HG03469 (cell line): ENCODE data around the gene BPIFB4.
"Not testable (repeated sequence)": the region's sequence is repeated elsewhere in the genome, so short reads cannot be mapped to it uniquely, and the experiment has no call there.

Experiments
- ATAC-seq: cut with Tn5 transposase; IDR thresholded peaks from one replicate; pipeline ENCODE4 v1.9.1; 2021; ENCODE audit warnings: mild to moderate bottlenecking, moderate library complexity, moderate number of reproducible peaks; ENCODE audit not compliant: unreplicated experiment

BPIFB4 gene

GRCh38 chr20:33079259-33079658 lies at the start of gene BPIFB4:
TSS of gene BPIFB4 (plus strand) at chr20:33079643. CDS start at chr20:33081527, 1,884 bp downstream.
- no peak for ATAC-seq

DNA sequence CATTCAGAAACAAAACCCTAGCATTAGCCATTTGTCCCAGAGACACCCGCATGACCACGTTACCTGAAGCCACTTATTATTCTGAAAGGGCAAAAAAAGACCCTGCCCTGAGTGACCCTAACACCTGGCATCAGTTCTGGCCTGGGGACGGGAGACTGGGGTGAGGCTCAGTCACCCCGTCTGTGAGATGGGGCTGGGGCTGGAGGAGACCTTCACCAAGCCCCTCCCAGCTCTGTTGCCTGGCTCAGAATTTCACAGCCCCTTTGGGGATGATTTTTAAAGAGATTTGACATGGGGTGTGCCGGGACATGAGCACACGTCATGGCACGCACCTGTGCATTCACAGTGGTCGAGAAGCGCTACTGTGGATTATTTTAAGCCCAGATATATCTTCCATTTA lies 49.4 kb upstream of the BPIFB4 start:
- ATAC-seq: no peak

DNA sequence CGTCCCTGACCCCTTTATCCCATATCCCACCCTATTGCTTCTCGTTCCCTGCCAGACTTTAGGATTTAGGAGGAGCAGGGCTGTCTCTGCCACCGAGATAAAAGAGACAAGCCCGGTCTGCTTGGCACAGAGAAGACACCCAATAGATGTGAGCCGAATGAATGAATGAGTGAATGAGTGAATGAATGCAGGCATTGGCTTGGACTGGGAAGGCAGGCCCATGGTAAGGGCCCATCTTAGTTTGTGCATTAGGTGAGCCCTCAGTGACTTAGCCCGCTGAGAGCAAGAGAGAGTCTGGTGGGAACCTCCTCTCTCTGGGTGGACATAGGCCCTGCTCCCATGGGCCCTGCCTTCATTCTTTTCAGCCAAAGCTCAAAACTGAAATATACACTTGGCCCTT lies 48.9 kb upstream of the BPIFB4 start:
- ATAC-seq: no peak

GRCh38 chr20:33031531-33031930 lies 47.9 kb upstream of the BPIFB4 start, which contains the start of gene BPIFB6:
TSS of gene BPIFB6 (plus strand) at chr20:33031648. CDS start at chr20:33031648, 0 bp downstream.
- no peak for ATAC-seq

DNA sequence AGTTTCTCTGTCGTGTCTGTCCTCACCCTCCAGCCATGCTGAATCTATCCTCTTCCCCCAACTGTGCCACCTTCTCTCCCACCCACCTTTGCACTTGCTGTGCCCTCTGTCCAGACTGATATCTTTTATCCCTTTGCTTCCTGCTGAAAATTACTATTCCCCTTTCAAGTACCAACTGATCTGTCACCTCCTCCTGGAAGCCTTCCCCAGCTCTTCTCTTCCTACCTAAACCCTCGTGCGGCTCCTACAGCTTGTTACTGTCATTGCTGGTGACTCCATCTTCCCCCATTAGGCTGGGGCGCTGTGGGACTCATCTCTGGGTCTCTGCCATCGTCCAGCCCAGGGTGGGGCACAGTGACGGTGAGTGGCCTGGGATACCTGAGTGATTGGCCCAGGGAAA lies 46.9 kb upstream of the BPIFB4 start:
- ATAC-seq: no peak

DNA sequence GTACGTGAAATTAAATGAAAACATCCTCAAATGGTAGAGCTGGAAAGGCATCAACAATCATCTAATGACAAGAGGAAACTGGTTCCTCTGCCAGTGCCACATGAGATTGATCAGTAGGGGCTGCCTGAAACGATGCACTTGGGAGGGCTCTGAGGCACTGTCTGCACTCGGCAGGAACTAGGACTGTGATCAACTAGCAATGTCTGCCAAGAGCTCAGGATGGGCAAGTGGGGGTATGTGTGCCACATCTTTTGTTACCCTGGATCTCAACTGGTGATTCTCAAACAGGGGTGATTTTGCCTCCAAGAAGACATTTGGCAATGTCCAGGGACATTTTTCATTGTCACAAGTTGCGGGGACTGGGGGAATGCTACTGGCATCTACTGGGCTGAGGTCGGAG lies 46.1 kb upstream of the BPIFB4 start:
- ATAC-seq: no peak

- no peak for ATAC-seq
Observed at GRCh38 chr20:33034115-33034514, 45.3 kb upstream of the BPIFB4 start.

DNA sequence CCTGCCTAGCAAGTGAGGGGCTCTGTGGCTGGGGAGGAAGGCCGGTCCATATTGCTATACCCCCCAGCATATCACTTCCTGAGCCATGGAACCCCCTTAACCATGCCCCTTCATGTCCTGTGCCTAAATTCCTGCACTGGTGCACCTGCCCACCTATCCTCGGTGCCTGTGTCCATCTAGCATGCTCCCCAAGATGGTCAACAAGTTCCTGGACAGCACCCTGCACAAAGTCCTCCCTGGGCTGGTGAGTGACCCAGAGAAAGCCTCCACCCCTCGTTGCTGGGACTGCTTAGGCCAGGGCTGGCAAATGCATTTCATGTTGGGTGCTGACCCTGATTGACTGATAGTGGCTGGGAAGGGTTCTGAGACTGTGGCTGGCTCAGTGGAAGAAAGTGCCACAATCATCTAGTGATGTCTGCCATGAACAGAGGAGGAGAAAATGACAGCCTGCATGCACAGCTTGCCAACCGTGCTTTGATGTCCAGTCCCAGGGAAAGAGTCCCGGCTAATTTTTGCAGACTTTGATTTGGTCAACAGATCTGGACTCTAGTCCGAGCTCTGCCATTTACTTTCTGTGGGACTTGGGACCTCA lies 44.4 kb upstream of the BPIFB4 start:
- no peak for ATAC-seq

DNA sequence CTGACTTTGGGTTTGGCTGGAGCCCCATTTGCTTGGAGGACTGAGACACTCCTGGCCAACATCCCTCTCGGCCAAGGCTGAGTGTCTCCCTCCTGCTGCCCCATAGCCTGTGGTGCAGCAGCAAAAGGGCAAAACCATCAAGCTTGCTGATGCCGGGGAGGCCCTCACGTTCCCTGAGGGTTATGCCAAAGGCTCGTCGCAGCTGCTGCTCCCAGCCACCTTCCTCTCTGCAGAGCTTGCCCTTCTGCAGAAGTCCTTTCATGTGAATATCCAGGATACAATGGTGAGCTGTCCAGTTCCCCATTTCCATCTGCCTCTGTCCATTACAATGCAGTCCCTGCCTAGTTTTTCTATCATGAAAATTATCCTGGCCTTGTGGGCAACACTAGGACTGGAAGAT lies 42.0 kb upstream of the BPIFB4 start:
- no peak for ATAC-seq

DNA sequence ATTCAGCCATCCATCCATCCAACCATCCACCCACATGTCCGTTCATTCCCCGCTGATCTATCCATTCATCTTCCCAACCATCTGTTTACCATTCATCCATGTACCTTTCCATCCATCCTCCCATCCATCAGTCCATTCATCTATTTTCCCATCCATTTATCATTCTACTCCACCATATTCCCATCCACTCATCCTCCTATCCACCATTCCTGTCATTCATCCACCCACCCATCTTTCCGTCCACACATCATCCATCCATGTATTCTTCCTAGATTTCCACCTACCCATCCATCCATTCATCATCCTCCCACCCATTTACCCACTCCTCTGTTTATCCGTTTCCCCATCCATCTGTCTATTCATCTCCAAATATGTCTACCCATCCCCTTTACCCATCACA lies 41.2 kb upstream of the BPIFB4 start:
- ATAC-seq: no peak

- no peak for ATAC-seq
Observed at GRCh38 chr20:33042430-33042829, 37.0 kb upstream of the BPIFB4 start.

DNA sequence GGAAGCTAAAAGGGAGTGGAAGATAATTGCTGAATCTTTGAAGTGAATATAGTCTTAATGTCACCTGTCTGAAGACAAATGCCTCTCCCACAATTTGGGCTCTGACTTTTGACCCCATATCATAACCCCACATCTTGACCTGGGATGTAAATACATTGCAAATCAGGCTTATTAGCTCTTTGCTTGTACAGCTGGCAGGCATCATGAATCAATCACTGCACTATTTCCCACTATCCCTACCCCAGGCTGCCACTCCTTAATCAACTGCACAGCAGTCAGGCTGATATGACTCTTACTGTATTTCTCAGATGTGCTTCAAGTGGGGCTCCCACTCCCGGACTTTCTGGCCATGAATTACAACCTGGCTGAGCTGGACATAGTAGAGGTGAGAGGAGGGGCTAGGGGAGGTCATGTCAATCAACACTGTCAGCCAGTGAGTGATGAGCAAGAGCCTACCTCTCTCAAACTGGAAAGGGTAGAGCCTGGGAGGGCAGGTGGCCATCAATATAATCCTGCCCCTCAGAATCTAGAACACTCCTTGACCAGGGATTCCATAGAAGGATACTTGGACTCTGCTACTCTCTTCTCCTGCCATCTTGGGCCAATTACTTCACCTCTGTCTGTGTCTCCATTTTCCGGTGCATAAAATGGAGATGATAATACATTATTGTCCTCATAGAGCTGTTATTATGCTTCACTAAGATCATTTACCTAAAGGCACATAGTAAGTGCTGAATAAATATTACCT lies 36.3 kb upstream of the BPIFB4 start:
- ATAC-seq: no peak

DNA sequence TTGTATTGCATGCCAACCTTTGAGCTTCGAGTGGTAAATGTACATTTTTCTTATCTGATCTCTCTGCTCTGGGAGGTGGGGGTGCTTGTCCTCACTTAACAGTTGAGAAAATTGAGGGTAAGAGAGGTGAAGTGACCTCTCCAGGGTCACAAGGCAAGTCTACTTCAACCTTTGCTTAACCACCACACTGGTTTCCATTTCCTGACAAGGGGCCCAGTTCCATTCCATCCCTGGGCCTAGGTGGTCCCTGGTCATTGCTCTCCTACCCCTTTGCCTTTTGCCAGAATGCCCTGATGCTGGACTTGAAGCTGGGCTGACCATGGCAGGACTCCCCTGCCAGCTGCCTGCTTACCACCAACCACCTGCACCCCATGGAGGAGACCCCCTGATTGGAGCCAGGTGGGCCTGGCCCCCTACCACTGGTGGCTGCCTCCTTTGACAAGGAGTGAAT lies 35.7 kb upstream of the BPIFB4 start:
- no peak for ATAC-seq

GRCh38 chr20:33045129-33045721 lies 34.2 kb upstream of the BPIFB4 start:
- ATAC-seq: not testable (repeated sequence)

GRCh38 chr20:33046412-33046811 lies 33.0 kb upstream of the BPIFB4 start:
- no peak for ATAC-seq

DNA sequence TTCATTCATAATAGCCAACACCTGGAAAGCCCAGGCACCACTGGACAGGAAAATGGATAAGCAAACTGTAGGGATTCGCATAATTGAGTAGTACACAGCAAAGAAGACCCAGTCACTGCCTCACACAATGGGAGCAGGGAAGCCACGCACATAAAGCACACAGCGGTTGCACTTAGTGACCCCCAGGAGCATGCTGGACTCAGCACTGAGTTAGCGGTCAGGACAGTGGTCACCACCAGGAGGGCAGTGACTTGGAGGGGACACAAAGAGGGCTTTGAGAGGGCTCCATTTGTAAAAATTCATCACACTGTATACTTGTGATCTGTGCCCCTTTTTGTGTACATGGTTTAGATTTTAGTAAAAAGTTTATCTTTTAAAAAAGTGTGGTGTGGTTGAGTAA lies 28.1 kb upstream of the BPIFB4 start:
- no peak for ATAC-seq

DNA sequence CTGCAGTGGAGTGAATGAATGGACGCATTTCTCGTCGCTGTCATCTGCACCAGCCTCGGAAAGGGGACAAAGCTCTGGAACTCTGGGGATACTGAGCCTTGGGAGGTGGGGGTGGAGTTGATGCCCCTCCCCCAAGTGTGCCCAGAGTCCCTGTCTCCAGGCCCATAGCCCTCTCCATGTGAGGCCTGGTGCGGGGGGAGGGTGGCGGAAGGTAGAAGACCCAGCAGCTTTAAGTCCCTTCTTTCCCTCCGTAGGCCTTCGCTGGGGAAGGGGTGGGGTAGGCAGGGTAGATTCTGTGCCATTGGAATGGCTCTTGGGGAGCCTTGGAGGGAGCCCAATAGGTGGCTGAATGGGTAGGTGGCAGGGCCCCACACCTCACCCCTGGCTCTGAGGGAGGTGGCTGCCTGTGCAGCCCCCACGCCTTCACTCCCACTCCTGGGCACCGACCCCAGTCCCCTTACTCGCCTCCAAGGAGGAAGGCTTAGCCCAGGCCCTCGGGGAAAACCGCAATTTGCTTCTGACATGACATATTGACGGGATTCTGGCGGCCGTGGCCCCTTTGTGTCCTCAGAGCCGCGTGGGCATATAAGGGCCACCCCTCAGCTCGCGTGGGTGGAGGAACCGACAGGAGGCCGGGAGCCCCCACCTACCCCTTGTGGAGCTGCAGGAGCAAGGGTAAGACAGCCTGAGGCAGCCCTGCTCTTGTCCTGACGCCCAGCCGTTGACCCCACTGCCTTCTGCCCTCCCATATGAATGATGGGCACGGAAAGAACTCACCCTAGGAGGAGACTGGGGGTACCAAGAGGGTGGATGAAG lies 25.9 kb upstream of the BPIFB4 start, which contains the start of gene BPIFB3:
Gene BPIFB3 (plus strand): TSS at position 613 of the 816 bp plus-strand sequence. CDS start 1,533 bp downstream, outside the sequence.
- no peak for ATAC-seq

DNA sequence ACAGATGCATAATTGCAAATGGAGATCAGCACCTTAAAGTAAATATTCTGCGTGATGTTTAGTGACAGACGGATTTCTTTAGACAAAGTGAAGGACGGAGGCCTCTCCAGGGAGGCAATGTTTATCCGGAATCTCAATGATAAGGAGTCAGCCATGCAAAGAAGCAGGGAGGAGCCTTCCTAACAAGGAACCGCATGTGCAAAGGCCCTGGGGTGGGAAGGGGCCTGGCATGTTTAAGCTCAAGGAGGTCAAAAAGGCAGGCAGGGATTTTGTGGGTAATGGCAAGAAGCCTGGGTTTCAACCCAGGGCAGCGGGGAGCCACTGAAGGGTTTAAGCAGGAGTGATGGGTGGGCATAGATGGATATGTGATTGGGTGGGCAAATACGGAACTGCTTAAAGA lies 25.1 kb upstream of the BPIFB4 start:
- ATAC-seq: no peak

- no peak for ATAC-seq
Observed at GRCh38 chr20:33054791-33055190, 24.7 kb upstream of the BPIFB4 start.

GRCh38 chr20:33059136-33059535 lies 20.3 kb upstream of the BPIFB4 start:
- no peak for ATAC-seq

GRCh38 chr20:33059741-33060390 lies 19.6 kb upstream of the BPIFB4 start:
- ATAC-seq: no peak
